Measurements from ENCODE around the gene PLEKHO1.

GRCh38 chr1:150149271-150150132, at the start of gene PLEKHO1:
- TF ChIP-seq SMC3 (conservative IDR thresholded peaks at IDR 0.05; ENCODE audit: poor library complexity) = no peak
- peak; percentile 59 for TF ChIP-seq EP300 (conservative IDR thresholded peaks at IDR 0.05; ENCODE audit: poor library complexity, severe bottlenecking)
- no peak for TF ChIP-seq CTCF (IDR thresholded peaks at IDR 0.05; ENCODE audit: poor library complexity, severe bottlenecking)
- peak; percentile 74 for TF ChIP-seq POLR2AphosphoS5 (IDR thresholded peaks at IDR 0.05)
- TF ChIP-seq EZH2 (IDR thresholded peaks at IDR 0.05; ENCODE audit: borderline replicate concordance, insufficient read depth, low read length, poor library complexity, severe bottlenecking) = no peak
- TF ChIP-seq RAD21 (conservative IDR thresholded peaks at IDR 0.05) = no peak
- TF ChIP-seq TAF1 (IDR thresholded peaks at IDR 0.05; ENCODE audit: low read depth) = no peak
